ENCODE results near the gene SDR9C7. TPM values are rescaled to one million over a fixed set of nuclear protein-coding genes. Genes with fewer than 3 reads are reported as not detected.
"Not testable (repeated sequence)": the region's sequence is repeated elsewhere in the genome, so short reads cannot be mapped to it uniquely, and the experiment has no call there.

The SDR9C7 gene
- total and polyA plus RNA-seq, 3 experiments from 2014 or later, result not detected

DNA sequence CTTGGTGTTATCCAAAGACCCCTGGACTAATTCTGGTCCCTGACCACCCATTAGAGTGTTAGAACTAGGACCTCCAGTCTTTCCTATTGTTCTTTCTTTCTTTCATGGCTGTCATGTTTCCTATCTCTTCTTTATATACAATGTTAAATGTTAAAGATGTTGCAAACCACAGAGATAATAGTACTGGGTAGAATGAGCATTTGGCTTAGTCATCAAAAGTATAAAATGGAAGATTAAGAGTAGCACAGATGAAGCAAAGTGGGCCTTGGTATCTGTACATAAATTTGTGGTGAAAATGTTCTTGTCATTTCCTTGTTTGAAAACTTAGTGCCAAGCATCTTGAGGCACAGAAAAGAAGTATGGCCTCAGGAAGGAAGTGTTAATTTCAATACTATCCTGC, 32.9 kb downstream of the SDR9C7 start:
- H3K4me1 Mint-ChIP-seq; CTCF ChIA-PET; H3K4me3 ChIP-seq (ENCODE audit: low read length); H3K4me1 ChIP-seq (ENCODE audit: insufficient read depth, low read length); H3K36me3 ChIP-seq (ENCODE audit: insufficient read depth, low read length); H3K9me3 ChIP-seq (ENCODE audit: low read length); DNase-seq; H3K4me3 Mint-ChIP-seq; H3K27ac Mint-ChIP-seq; H3K27me3 ChIP-seq (ENCODE audit: insufficient read depth, low read length, poor library complexity, severe bottlenecking); H3K27ac ChIP-seq (ENCODE audit: low read depth, low read length); POLR2A ChIA-PET: not testable (repeated sequence)
- Mint-ChIP-seq H3K27me3 (peaks cover 8 to 24% of the 10 kb centered on the region in 2 donors), H3K9me3 (peaks cover 19 to 43% (median 32%) of the 10 kb centered on the region in 5 donors), H3K36me3 (peaks cover 3 to 17% (median 4%) of the 10 kb centered on the region in 3 donors)

DNA sequence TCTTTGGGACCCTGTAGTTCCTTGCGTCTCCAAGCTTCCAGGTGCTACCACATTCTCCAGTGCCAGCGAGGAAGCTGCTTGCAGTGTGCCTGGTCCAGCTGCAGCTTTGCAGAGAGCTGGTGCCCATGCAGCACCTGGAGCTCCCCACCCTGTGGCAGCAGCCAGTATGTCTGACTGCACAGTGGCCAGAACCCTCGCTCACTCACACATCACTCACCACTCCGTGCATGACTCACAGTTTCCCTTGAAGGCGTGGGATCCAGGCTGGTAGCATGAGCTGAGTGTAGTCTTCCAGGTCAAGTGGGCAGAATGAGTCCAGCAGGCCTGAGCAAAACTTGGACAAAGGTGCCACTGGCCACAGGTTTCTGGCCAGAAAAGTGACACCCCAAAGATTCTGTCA, 33.6 kb downstream of the SDR9C7 start:
- DNase-seq, result no peak
- CTCF ChIA-PET, result no interaction called here
- peaks cover 4 to 17% (median 4%) of the 10 kb centered on the region in 3 donors for H3K36me3 Mint-ChIP-seq
- H3K27me3 Mint-ChIP-seq, result peaks cover 8 to 25% of the 10 kb centered on the region in 2 donors
- peaks cover 19 to 43% (median 32%) of the 10 kb centered on the region in 5 donors for H3K9me3 Mint-ChIP-seq
- POLR2A ChIA-PET, result no interaction called here
- no peaks in the 10 kb centered on the region for H3K36me3 ChIP-seq (ENCODE audit: insufficient read depth, low read length)
- H3K4me3 Mint-ChIP-seq, result no peak overlapping the region
- H3K27me3 ChIP-seq (ENCODE audit: insufficient read depth, low read length, poor library complexity, severe bottlenecking), result no peaks in the 10 kb centered on the region
- no peak overlapping the region for H3K27ac ChIP-seq (ENCODE audit: low read depth, low read length)
- H3K4me1 ChIP-seq (ENCODE audit: insufficient read depth, low read length), result no peaks in the 10 kb centered on the region
- no peak overlapping the region for H3K27ac Mint-ChIP-seq
- H3K9me3 ChIP-seq (ENCODE audit: low read length), result peaks cover 8% of the 10 kb centered on the region
- H3K4me1 Mint-ChIP-seq, result no peaks in the 10 kb centered on the region
- H3K4me3 ChIP-seq (ENCODE audit: low read length), result no peak overlapping the region

DNA sequence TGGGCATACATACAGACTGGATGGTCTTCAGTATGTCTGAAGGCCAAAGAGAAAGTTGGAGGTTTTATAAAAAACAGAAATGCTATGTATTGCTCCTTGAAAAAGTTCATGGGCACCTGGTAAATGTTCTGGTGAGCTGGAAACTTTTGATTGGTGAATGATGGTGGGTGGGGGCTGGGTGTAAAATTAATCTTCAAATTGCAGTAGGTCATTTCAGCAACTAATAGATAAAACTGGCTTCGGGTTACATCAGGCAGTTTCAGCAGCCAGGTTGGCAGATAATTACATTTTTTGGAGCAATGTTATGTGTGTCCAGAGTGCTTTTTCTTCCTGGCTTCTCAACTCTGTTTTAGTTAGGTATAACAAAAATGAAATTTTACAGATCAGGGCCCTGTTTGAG, 35.3 kb downstream of the SDR9C7 start:
- ChIA-PET POLR2A (no interaction called here), CTCF (no interaction called here)
- Mint-ChIP-seq H3K36me3 (peaks cover 4 to 17% (median 4%) of the 10 kb centered on the region in 3 donors), H3K4me3 (no peak overlapping the region), H3K27ac (no peak overlapping the region), H3K27me3 (peaks cover 8 to 15% of the 10 kb centered on the region in 2 donors), H3K4me1 (no peaks in the 10 kb centered on the region), H3K9me3 (peaks cover 14 to 42% (median 32%) of the 10 kb centered on the region in 5 donors)
- no peak overlapping the region for H3K4me3 ChIP-seq (ENCODE audit: low read length)
- H3K27ac ChIP-seq (ENCODE audit: low read depth, low read length), result no peak overlapping the region
- no peaks in the 10 kb centered on the region for H3K27me3 ChIP-seq (ENCODE audit: insufficient read depth, low read length, poor library complexity, severe bottlenecking)
- no peak for DNase-seq
- no peaks in the 10 kb centered on the region for H3K4me1 ChIP-seq (ENCODE audit: insufficient read depth, low read length)
- H3K36me3 ChIP-seq (ENCODE audit: insufficient read depth, low read length), result no peaks in the 10 kb centered on the region
- H3K9me3 ChIP-seq (ENCODE audit: low read length), result peaks cover 8% of the 10 kb centered on the region

DNA sequence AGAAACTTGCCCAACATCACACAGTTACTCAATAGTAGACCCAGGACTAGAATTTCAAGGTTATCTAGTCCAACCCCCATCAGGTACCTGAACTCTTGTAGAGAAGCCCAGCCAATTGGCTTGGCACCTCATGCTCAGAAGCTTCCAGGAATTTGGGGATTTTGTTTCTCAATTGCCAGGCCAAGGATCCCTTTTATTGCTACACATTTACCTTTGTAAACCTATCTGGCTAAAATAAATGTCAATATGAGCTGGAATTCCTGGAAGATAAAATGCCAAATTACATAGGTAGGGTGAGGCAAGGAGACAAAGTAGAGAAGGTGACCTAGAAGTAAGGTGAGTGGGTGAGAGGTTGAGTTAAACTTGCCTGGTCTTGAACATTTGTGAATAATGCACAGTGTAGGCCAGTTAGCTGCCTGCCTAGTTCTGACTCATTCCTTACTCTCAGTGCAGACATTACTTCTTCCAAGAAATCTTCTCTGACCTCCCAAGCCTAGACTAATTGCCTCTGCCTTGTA, 36.3 kb downstream of the SDR9C7 start:
- no peaks in the 10 kb centered on the region for H3K27me3 ChIP-seq (ENCODE audit: insufficient read depth, low read length, poor library complexity, severe bottlenecking)
- no peak overlapping the region for H3K27ac ChIP-seq (ENCODE audit: low read depth, low read length)
- H3K4me3 Mint-ChIP-seq, result no peak overlapping the region
- H3K4me1 Mint-ChIP-seq, result no peaks in the 10 kb centered on the region
- peaks cover 8 to 11% of the 10 kb centered on the region in 2 donors for H3K27me3 Mint-ChIP-seq
- H3K4me3 ChIP-seq (ENCODE audit: low read length), result no peak overlapping the region
- no peak overlapping the region for H3K27ac Mint-ChIP-seq
- ChIA-PET POLR2A (no interaction called here), CTCF (no interaction called here)
- peaks cover 14 to 38% (median 28%) of the 10 kb centered on the region in 5 donors for H3K9me3 Mint-ChIP-seq
- no peaks in the 10 kb centered on the region for H3K4me1 ChIP-seq (ENCODE audit: insufficient read depth, low read length)
- DNase-seq, result no peak
- peaks cover 4 to 17% (median 4%) of the 10 kb centered on the region in 3 donors for H3K36me3 Mint-ChIP-seq
- peaks cover 8% of the 10 kb centered on the region for H3K9me3 ChIP-seq (ENCODE audit: low read length)
- no peaks in the 10 kb centered on the region for H3K36me3 ChIP-seq (ENCODE audit: insufficient read depth, low read length)

DNA sequence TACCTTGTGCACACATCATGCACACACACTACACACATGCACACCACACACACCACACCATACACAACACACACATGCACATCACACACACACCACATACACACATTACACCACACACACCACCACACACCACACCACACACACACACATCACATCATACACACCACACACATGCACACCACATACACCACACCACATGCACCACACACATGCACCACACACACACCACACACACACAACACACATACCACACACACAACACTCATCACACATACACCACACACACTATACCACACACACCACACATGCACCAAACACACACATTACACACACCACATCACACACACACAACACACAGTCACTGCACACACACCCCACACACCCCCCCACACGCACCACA, 38.1 kb downstream of the SDR9C7 start:
- peak overlapping the region in 1 of 7 donors; percentile 0 for H3K4me3 Mint-ChIP-seq
- no peak overlapping the region for H3K4me3 ChIP-seq (ENCODE audit: low read length)
- ChIA-PET POLR2A (no interaction called here), CTCF (no interaction called here)
- no peaks in the 10 kb centered on the region for H3K27me3 ChIP-seq (ENCODE audit: insufficient read depth, low read length, poor library complexity, severe bottlenecking)
- H3K9me3 ChIP-seq (ENCODE audit: low read length), result no peaks in the 10 kb centered on the region
- H3K27ac Mint-ChIP-seq, result no peak overlapping the region
- DNase-seq, result no peak
- no peaks in the 10 kb centered on the region for H3K36me3 ChIP-seq (ENCODE audit: insufficient read depth, low read length)
- peaks cover 2 to 5% (median 2%) of the 10 kb centered on the region in 3 donors for H3K36me3 Mint-ChIP-seq
- H3K4me1 ChIP-seq (ENCODE audit: insufficient read depth, low read length), result no peaks in the 10 kb centered on the region
- H3K4me1 Mint-ChIP-seq, result no peaks in the 10 kb centered on the region
- H3K9me3 Mint-ChIP-seq, result peaks cover 5 to 26% (median 13%) of the 10 kb centered on the region in 5 donors
- peaks cover 8% of the 10 kb centered on the region in 2 donors for H3K27me3 Mint-ChIP-seq
- H3K27ac ChIP-seq (ENCODE audit: low read depth, low read length), result no peak overlapping the region

DNA sequence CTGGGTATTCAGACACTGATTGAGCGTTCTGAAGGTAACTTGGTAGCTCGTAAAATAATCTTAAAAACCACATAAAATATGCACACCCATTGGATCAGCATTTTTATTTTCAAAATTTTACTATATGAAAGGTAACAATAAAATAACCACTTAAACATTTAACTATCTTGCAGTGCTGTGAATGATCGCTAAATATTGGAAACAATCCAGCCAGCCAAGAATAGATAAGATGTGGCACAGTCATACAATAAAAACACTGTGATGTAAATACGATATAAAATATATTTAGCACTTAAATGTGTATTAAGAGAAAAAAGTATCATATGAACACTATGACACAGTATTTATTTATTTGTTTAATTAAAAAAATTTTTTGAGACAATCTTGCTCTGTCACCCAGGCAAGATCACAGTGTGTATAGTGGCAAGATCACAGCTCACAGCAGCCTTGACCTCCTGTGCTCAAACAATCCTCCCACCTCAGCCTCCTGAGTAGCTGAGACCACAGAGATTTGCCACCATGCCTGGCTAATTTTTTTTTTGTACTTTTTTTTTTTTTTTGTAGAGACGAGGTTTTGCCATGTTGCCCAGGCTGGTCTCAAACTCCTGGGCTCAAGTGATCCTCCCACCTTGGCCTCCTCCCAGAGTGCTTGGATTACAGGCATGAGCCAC, 39.4 kb downstream of the SDR9C7 start:
- H3K27me3 ChIP-seq (ENCODE audit: insufficient read depth, low read length, poor library complexity, severe bottlenecking), result no peaks in the 10 kb centered on the region
- Mint-ChIP-seq H3K4me3 (no peak overlapping the region), H3K27me3 (peaks cover 9 to 12% of the 10 kb centered on the region in 2 donors), H3K27ac (no peak overlapping the region), H3K9me3 (peaks cover 4 to 14% (median 11%) of the 10 kb centered on the region in 5 donors), H3K36me3 (peaks cover 2 to 3% (median 2%) of the 10 kb centered on the region in 3 donors), H3K4me1 (no peaks in the 10 kb centered on the region)
- H3K27ac ChIP-seq (ENCODE audit: low read depth, low read length), result no peak overlapping the region
- H3K9me3 ChIP-seq (ENCODE audit: low read length), result no peaks in the 10 kb centered on the region
- DNase-seq, result no peak
- ChIA-PET CTCF (no interaction called here), POLR2A (no interaction called here)
- H3K4me1 ChIP-seq (ENCODE audit: insufficient read depth, low read length), result no peaks in the 10 kb centered on the region
- H3K36me3 ChIP-seq (ENCODE audit: insufficient read depth, low read length), result no peaks in the 10 kb centered on the region
- no peak overlapping the region for H3K4me3 ChIP-seq (ENCODE audit: low read length)

DNA sequence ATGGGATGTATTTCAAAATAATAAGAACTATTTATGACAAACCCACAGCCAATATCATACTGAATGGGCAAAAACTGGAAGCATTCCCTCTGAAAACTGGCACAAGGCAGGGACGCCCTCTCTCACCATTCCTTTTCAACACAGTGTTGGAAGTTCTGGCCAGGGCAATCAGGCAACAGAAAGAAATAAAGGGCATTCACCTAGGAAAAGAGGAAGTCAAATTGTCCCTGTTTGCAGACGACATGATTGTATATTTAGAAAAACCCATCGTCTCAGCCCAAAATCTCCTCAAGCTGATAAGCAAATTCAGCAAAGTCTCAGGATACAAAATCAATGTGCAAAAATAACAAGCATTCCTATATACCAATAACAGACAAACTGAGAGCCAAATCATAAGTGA, 42.3 kb downstream of the SDR9C7 start:
- H3K36me3 Mint-ChIP-seq; H3K9me3 ChIP-seq (ENCODE audit: low read length); CTCF ChIA-PET; H3K27me3 ChIP-seq (ENCODE audit: insufficient read depth, low read length, poor library complexity, severe bottlenecking); H3K27ac Mint-ChIP-seq; POLR2A ChIA-PET; H3K27ac ChIP-seq (ENCODE audit: low read depth, low read length); H3K4me1 Mint-ChIP-seq; H3K4me3 ChIP-seq (ENCODE audit: low read length); H3K4me1 ChIP-seq (ENCODE audit: insufficient read depth, low read length); H3K4me3 Mint-ChIP-seq; H3K36me3 ChIP-seq (ENCODE audit: insufficient read depth, low read length); DNase-seq: not testable (repeated sequence)
- peaks cover 0 to 10% (median 5%) of the 10 kb centered on the region in 5 donors for H3K9me3 Mint-ChIP-seq
- H3K27me3 Mint-ChIP-seq, result peaks cover 16 to 34% of the 10 kb centered on the region in 2 donors

DNA sequence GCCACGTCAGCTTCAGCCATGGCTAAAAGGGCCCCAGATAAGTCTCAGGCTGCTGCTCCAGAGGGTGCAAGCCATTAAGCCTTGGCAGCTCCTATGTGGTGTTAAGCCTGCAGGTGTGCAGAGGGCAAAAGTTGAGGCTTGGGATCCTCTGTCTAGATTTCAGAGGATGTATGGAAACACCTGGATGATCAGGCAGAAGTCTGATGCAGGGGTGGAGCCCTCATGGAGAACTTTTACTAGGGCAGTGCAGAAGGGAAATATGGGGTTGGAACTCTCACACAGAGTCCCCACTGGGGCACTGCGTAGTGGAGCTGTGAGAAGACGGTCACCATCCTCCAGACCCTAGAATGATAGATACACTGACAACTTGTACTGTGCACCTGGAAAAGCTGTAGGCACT, 47.9 kb downstream of the SDR9C7 start:
- Mint-ChIP-seq H3K36me3 (peaks cover 0 to 11% (median 0%) of the 10 kb centered on the region in 3 donors), H3K4me1 (no peaks in the 10 kb centered on the region)

More for the DNA sequence above, 47.9 kb downstream of the SDR9C7 start:
- Mint-ChIP-seq H3K27ac (no peak overlapping the region), H3K9me3 (peaks cover 15 to 38% (median 29%) of the 10 kb centered on the region in 5 donors), H3K27me3 (peaks cover 29 to 61% of the 10 kb centered on the region in 2 donors), H3K4me3 (no peak overlapping the region)
- DNase-seq, result no peak
- no peaks in the 10 kb centered on the region for H3K36me3 ChIP-seq (ENCODE audit: insufficient read depth, low read length)
- no peaks in the 10 kb centered on the region for H3K27me3 ChIP-seq (ENCODE audit: insufficient read depth, low read length, poor library complexity, severe bottlenecking)
- POLR2A ChIA-PET, result no interaction called here
- H3K9me3 ChIP-seq (ENCODE audit: low read length), result no peaks in the 10 kb centered on the region
- H3K4me3 ChIP-seq (ENCODE audit: low read length), result no peak overlapping the region
- no peak overlapping the region for H3K27ac ChIP-seq (ENCODE audit: low read depth, low read length)
- CTCF ChIA-PET, result no interaction called here
- H3K4me1 ChIP-seq (ENCODE audit: insufficient read depth, low read length), result no peaks in the 10 kb centered on the region
